Vagina (tissue), 2 donors: ENCODE results near the gene PMEL. TPM values are rescaled to one million over a fixed set of nuclear protein-coding genes. Genes with fewer than 3 reads are reported as not detected.

Experiments
- DNase-seq, 2 donors: peaks; one replicate each; pipeline ENCODE4 v3.0.0-alpha.2; 2017; ENCODE audit errors: extremely low spot score in 2 of 2
- H3K27ac ChIP-seq: fragments of 200-600 bp; sonication (generic); one replicate; pipeline ENCODE4 v1.5.1; 2019
- H3K27me3 ChIP-seq: fragments of 200-600 bp; sonication (generic); one replicate; pipeline ENCODE4 v1.5.1; 2019
- H3K36me3 ChIP-seq, 2 donors: fragments of 200-600 bp; sonication (generic); one replicate each; pipeline ENCODE4 v1.5.1; 2017 to 2019
- H3K4me1 ChIP-seq: fragments of 200-600 bp; sonication (generic); one replicate; pipeline ENCODE4 v1.5.1; 2019
- H3K4me3 ChIP-seq, 2 donors: fragments of 200-600 bp; sonication (generic); 1 replicate in 1 of 2; 2 replicates in 1 of 2; pipeline ENCODE4 v1.5.1; 2016 to 2019
- H3K9me3 ChIP-seq: fragments of 200-600 bp; sonication (generic); one replicate; pipeline ENCODE4 v1.5.1; 2019
- POLR2A ChIP-seq, 2 donors: fragments of 450-650 bp; IDR thresholded peaks; one replicate each; pipeline ENCODE4 v1.6.1; 2017; ENCODE audit warnings: antibody characterized with exemption in 2 of 2, mild to moderate bottlenecking in 2 of 2, moderate library complexity in 2 of 2
- POLR2AphosphoS5 ChIP-seq, 2 donors: sonication (generic); formaldehyde crosslinking; IDR thresholded peaks; one replicate each; pipeline ENCODE4 v1.9.0; 2017; ENCODE audit warnings: antibody characterized with exemption in 2 of 2, mild to moderate bottlenecking in 2 of 2, low read depth in 1 of 2; ENCODE audit not compliant: insufficient read depth in 1 of 2
- intact Hi-C: fragments of 100-400 bp; cut with DNase I; formaldehyde crosslinking; loops from one replicate; pipeline ENCODE4 v1.15.1; 2023
- total RNA-seq: library from RNA; depleted of rRNA; stranded (reverse); fragments of >200 nt; gene quantifications from one replicate; pipeline ENCODE4 v1.2.3, GENCODE V29; 2016
- TF ChIP-seq, protein P1 (sequence below), 3 experiments: fragments of 450-650 bp in 2 of 3; fragments of 200-600 bp in 1 of 3; sonication (generic) in 1 of 3; IDR thresholded peaks; one replicate each; pipeline ENCODE4 v1.5.1; 2017 to 2019; ENCODE audit warnings: antibody characterized with exemption in 3 of 3, mild to moderate bottlenecking in 2 of 3, moderate library complexity in 2 of 3

The PMEL gene
- total RNA-seq, 1 donor from 2014 or later, result 1.2 TPM

GRCh38 chr12:55929306-55929791 lies 36.5 kb downstream of the PMEL start:
- intact Hi-C loops, result no loop called here

DNA sequence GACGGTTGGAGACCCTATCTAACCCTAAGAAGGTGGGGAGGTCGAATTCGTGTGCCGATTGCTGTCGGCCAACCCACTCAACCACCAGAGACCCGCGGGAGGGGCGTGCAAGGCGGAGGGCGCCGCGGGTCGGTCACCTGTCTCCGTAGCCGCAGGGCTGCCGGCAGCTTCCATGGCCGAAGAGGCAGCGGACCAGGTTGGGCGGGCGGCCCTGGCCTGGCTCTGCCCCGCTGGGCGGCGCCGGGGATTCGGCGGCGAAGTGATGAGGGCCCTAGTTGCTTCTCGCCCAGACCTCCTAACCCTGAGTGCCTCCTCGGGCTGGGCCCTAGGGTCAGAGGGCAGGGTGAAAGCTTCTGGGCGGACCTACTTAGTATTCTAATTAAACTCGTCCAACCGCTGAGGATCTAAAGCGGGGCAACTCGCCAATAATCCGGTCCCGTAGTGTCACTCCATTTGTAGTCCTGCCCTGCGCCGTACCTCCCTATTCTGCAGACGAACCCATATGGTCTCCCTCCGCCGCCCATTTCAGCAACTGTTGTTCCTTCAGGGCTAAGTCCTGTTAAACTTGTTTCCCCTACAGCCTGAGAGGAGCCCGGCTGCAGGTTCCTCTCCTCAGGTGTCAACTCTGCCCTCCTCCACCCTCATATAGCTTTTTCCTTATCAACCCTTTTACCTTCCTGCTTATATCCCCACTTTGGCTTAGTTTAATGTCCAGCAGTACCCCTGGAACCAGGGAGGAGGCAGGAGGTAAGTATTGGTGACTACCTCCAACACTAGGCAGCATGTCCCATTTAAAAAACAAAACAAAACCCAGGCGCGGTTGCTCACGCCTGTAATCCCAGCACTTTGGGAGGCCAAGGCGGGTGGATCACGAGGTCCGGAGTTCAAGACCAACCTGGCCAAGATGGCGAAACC lies 38.0 kb downstream of the PMEL start, which contains the start of gene PYM1:
Gene PYM1 (minus strand): TSS at position 307 of the 915 bp plus-strand sequence. CDS start 133 bp downstream, at position 174.
- peak in 1 of 2 donors; percentile 94 for DNase-seq
- peak within 1 kb of the TSS; percentile 69 to 87 for H3K4me3 ChIP-seq
- H3K27me3 ChIP-seq, result no peaks in the 10 kb centered on the region
- TF ChIP-seq, protein P1, sequence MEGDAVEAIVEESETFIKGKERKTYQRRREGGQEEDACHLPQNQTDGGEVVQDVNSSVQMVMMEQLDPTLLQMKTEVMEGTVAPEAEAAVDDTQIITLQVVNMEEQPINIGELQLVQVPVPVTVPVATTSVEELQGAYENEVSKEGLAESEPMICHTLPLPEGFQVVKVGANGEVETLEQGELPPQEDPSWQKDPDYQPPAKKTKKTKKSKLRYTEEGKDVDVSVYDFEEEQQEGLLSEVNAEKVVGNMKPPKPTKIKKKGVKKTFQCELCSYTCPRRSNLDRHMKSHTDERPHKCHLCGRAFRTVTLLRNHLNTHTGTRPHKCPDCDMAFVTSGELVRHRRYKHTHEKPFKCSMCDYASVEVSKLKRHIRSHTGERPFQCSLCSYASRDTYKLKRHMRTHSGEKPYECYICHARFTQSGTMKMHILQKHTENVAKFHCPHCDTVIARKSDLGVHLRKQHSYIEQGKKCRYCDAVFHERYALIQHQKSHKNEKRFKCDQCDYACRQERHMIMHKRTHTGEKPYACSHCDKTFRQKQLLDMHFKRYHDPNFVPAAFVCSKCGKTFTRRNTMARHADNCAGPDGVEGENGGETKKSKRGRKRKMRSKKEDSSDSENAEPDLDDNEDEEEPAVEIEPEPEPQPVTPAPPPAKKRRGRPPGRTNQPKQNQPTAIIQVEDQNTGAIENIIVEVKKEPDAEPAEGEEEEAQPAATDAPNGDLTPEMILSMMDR (IDR thresholded peaks at IDR 0.05), result no peak
- TF ChIP-seq POLR2A (IDR thresholded peaks at IDR 0.05), result no peak
- TF ChIP-seq POLR2AphosphoS5 (IDR thresholded peaks at IDR 0.05; ENCODE audit: insufficient read depth in 1 of 2, low read depth in 1 of 2), result peak; percentile 32 to 64
- H3K9me3 ChIP-seq, result no peaks in the 10 kb centered on the region
- H3K4me1 ChIP-seq, result peaks cover 56% of the 10 kb centered on the region
- peak within 1 kb of the TSS; percentile 94 for H3K27ac ChIP-seq
- no peaks in the 10 kb centered on the region for H3K36me3 ChIP-seq
- intact Hi-C loops, result no loop called here

More at GRCh38 chr12:55929306-55929791, 36.5 kb downstream of the PMEL start:
- no peak for TF ChIP-seq POLR2AphosphoS5 (IDR thresholded peaks at IDR 0.05; ENCODE audit: insufficient read depth in 1 of 2, low read depth in 1 of 2)
- TF ChIP-seq POLR2A (IDR thresholded peaks at IDR 0.05), result no peak
- TF ChIP-seq, protein P1 (IDR thresholded peaks at IDR 0.05), result no peak
- DNase-seq, result no peak
- H3K36me3 ChIP-seq, result no peaks in the 10 kb centered on the region
- no peaks in the 10 kb centered on the region for H3K9me3 ChIP-seq
- no peaks in the 10 kb centered on the region for H3K27me3 ChIP-seq
- H3K27ac ChIP-seq, result peak overlapping the region; percentile 94
- H3K4me3 ChIP-seq, result no peak overlapping the region
- H3K4me1 ChIP-seq, result peaks cover 71% of the 10 kb centered on the region

DNA sequence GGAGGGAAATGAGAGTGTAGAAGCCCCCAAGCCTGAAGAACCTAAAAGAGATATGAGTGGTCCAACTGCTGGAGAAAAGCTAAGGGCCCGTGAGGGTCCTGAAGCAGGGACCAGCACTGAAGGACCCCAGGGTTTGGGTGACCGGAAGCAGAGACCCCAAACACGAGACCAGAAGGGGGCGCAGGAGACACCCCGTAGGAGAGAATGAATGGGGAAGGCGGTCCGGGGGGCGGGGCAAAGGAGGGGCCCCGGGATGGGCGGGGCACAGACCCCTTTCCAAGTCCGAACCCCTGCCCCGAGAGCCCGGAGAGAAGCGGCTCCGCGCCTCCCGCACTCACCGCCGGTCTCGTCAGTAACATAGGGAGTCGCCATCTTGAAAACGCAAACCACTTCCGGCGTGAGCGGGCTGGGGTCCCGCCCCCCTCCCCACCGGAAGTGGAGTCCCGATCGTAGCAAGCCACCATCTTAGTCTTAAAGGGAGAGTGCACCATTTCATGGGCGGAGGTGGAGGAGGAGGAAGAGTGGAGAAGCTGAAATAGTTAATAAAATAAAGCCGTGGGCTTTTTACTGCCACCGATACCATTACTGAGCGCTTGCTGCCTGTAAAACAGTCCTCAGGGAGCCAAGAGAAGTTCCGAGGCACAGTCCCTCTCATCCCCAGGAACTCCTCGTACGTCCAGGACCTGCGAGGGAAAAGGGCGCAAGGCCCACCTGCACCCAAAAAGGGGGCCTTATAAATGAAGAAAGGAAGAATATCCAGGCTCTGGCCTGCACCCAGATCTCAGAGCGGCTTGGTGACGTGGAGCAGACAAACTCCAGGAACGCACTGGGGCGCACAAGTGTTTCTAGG lies 38.9 kb downstream of the PMEL start:
- peak overlapping the region; percentile 69 to 87 for H3K4me3 ChIP-seq
- H3K4me1 ChIP-seq, result peaks cover 48% of the 10 kb centered on the region
- DNase-seq, result peak in 1 of 2 donors; percentile 95
- intact Hi-C loops, result no loop called here
- TF ChIP-seq POLR2A (IDR thresholded peaks at IDR 0.05) (peak in 1 of 2 donors; percentile 40), POLR2AphosphoS5 (IDR thresholded peaks at IDR 0.05; ENCODE audit: insufficient read depth in 1 of 2, low read depth in 1 of 2) (peak; percentile 77 to 82)
- TF ChIP-seq, protein P1 (IDR thresholded peaks at IDR 0.05), result peak; percentile 43 to 96 (median 73)
- no peaks in the 10 kb centered on the region for H3K27me3 ChIP-seq
- H3K27ac ChIP-seq, result peak overlapping the region; percentile 94
- H3K9me3 ChIP-seq, result no peaks in the 10 kb centered on the region
- no peaks in the 10 kb centered on the region for H3K36me3 ChIP-seq

DNA sequence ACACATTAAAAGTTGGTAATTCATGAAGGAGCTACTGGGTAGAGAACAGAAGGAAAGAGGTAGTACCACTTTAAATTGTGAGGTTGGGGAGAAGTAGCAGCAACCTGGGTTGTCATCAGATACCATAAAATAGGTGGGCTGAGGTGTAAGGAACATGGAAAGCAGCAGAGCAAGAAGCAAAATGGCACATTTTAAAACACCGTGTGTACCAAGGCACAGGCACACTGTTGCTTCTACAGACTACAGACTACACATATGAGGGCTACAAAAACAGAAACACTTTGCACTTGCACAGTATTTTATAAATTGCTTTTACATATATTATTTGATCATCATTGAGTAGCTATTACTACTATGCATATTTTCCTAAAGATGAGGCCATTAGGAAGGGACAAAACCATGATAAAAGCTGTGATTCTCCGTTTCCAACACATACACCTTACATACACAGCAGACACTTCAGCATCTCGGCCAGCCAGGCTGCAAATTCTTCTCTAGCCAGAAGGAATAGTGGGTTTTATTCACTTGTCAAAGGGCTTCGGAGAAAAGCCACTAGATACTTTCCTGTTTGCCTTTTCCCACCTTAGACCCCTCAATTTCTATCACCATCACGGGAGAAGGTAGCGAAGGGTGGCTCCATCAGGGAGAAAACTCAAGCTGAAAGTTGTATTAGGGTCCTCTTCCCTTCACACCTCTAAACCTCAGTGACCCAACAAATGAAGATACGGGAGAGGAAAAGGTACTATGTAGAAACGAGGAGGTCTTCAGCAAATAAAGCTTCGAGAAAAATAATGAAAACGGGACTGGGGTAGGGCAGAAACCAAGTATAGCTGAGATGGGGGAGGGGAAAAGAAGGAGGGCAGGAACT lies 39.7 kb downstream of the PMEL start:
- TF ChIP-seq, protein P1 (IDR thresholded peaks at IDR 0.05), result no peak
- no peak for TF ChIP-seq POLR2A (IDR thresholded peaks at IDR 0.05)
- no peak for TF ChIP-seq POLR2AphosphoS5 (IDR thresholded peaks at IDR 0.05; ENCODE audit: insufficient read depth in 1 of 2, low read depth in 1 of 2)
- no peaks in the 10 kb centered on the region for H3K9me3 ChIP-seq
- H3K27me3 ChIP-seq, result no peaks in the 10 kb centered on the region
- no peaks in the 10 kb centered on the region for H3K36me3 ChIP-seq
- peak overlapping the region; percentile 69 to 87 for H3K4me3 ChIP-seq
- intact Hi-C loops, result no loop called here
- peaks cover 46% of the 10 kb centered on the region for H3K4me1 ChIP-seq
- no peak for DNase-seq
- peak overlapping the region; percentile 94 for H3K27ac ChIP-seq
